ENCODE measurements around the gene SUGCT.

The SUGCT gene

DNA sequence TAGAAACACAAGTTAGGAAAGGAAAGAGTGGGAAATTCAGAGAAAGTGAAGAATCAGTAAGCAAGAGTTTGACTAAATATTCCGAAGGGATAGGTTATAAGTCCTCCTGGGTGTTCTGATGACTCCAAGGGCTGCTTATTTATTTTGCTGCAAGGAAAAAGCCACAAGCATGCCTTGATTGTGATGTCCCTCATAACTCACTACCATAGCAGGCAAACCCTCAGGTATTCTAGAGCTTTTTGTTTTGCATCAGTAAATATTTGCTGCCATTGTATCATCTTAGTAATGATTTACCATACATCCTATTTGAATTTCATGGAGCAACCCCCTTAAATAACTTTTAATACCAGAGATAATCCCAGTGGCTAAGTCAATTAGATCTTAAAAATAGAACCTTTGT is 688.1 kb downstream of the SUGCT start:
- Mint-ChIP-seq H3K36me3 (ENCODE audit: low read depth) (no peaks in the 10 kb centered on the region), H3K9me3 (no peaks in the 10 kb centered on the region), H3K4me3 (no peak overlapping the region), H3K27me3 (ENCODE audit: low read depth) (no peaks in the 10 kb centered on the region), H3K4me1 (ENCODE audit: low read depth) (no peaks in the 10 kb centered on the region), H3K27ac (no peak overlapping the region)
- DNase-seq (ENCODE audit: low spot score), result no peak

GRCh38 chr7:40824461-40824860 is 689.7 kb downstream of the SUGCT start:
- DNase-seq (ENCODE audit: low spot score), result no peak
- Mint-ChIP-seq H3K36me3 (ENCODE audit: low read depth) (no peaks in the 10 kb centered on the region), H3K27me3 (ENCODE audit: low read depth) (no peaks in the 10 kb centered on the region), H3K4me3 (no peak overlapping the region), H3K27ac (no peak overlapping the region), H3K4me1 (ENCODE audit: low read depth) (no peaks in the 10 kb centered on the region), H3K9me3 (no peaks in the 10 kb centered on the region)

DNA sequence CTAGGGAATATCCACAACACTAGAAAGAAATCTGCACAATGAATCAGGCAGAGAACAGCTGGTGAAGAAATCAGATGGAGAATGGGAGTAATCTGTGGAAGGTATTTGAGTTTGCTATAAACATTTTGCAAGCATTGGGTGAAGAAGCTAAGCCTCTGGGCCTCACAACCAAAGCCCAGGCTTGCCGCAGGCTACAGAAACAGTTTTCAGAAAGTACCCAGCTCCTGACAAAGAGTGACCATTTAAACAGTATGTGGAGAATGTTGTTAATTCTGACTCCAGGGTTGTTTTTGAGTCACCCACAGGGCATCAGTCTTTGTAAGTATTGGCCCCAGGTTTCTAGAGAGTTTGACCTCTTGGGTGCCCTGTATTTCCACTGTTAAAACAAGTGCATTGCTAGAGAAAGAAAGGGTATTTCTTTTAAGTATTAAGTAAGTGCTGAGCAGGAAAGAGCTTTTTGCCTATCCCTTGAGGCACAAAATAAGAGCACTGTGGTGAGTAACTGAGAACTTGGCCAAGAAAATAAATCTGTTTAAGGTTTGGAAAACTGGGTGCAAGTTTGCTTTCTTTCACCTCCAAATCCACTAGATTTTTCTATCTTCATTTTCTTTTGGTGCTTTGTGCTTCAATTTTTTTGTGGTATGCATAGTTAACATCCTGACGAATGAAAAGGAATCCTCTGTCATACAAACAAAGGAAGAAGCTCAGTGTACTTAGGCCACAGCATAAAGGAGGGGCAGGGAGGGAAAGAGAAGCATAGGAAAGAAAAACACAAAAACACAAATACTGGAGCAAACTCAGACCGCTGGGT is 691.8 kb downstream of the SUGCT start:
- H3K4me1 Mint-ChIP-seq (ENCODE audit: low read depth), result no peaks in the 10 kb centered on the region
- no peaks in the 10 kb centered on the region for H3K9me3 Mint-ChIP-seq
- DNase-seq (ENCODE audit: low spot score), result no peak
- H3K4me3 Mint-ChIP-seq, result no peak overlapping the region
- H3K36me3 Mint-ChIP-seq (ENCODE audit: low read depth), result no peaks in the 10 kb centered on the region
- no peak overlapping the region for H3K27ac Mint-ChIP-seq
- no peaks in the 10 kb centered on the region for H3K27me3 Mint-ChIP-seq (ENCODE audit: low read depth)

DNA sequence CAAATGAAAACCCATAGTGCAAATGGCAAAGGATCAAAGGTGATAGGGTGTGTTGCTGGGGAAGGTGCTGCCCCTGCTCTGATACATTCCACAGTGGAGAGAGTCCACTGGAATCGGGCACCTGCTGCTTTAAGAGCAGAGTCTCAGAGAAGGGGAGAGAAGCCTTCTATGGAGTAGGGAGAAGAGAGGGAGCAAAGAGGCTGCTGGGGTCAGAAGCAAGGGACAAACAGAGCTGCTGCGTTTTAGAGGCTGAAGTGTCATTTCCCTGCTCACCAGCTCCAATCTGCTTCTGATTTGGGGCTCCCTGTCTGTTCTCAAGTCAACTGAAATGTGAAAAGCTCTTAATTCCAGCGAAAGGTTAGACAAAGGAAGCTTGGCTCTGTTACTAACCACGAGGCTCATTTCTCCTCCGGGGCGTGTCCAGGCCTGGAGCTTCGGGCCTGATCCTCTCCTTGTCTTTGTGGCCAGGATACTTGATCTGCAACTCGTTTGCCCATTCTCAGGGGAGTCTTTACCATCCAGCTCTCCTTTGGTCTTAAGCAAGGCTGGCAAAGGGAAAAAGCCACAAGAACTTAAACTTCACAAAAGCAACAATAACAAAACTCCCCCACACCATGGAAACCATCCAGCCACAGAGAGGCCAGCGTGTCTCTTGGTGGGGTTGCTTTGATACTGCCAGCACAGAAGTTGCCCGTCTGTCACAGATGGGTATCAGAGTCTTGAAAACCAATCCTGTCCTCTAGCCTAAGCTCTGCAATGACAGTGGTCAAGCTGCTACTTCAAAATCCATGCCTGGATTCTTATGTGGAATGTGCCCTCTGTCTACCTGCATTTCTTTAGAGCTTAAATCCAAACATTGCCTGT is 692.6 kb downstream of the SUGCT start:
- Mint-ChIP-seq H3K4me3 (no peak overlapping the region), H3K36me3 (ENCODE audit: low read depth) (no peaks in the 10 kb centered on the region), H3K4me1 (ENCODE audit: low read depth) (no peaks in the 10 kb centered on the region), H3K9me3 (no peaks in the 10 kb centered on the region), H3K27ac (no peak overlapping the region), H3K27me3 (ENCODE audit: low read depth) (no peaks in the 10 kb centered on the region)
- no peak for DNase-seq (ENCODE audit: low spot score)

GRCh38 chr7:40828686-40829600 is 694.1 kb downstream of the SUGCT start:
- no peaks in the 10 kb centered on the region for H3K36me3 Mint-ChIP-seq (ENCODE audit: low read depth)
- H3K27me3 Mint-ChIP-seq (ENCODE audit: low read depth), result no peaks in the 10 kb centered on the region
- DNase-seq (ENCODE audit: low spot score), result no peak
- no peak overlapping the region for H3K4me3 Mint-ChIP-seq
- no peak overlapping the region for H3K27ac Mint-ChIP-seq
- no peaks in the 10 kb centered on the region for H3K9me3 Mint-ChIP-seq
- no peaks in the 10 kb centered on the region for H3K4me1 Mint-ChIP-seq (ENCODE audit: low read depth)

- H3K4me3 Mint-ChIP-seq, result no peak overlapping the region
- H3K27me3 Mint-ChIP-seq (ENCODE audit: low read depth), result no peaks in the 10 kb centered on the region
- H3K36me3 Mint-ChIP-seq (ENCODE audit: low read depth), result no peaks in the 10 kb centered on the region
- no peak for DNase-seq (ENCODE audit: low spot score)
- no peaks in the 10 kb centered on the region for H3K9me3 Mint-ChIP-seq
- H3K4me1 Mint-ChIP-seq (ENCODE audit: low read depth), result no peaks in the 10 kb centered on the region
- no peak overlapping the region for H3K27ac Mint-ChIP-seq
Measured at GRCh38 chr7:40833191-40833887, 698.5 kb downstream of the SUGCT start.

GRCh38 chr7:40833888-40834234 is 699.1 kb downstream of the SUGCT start:
- H3K9me3 Mint-ChIP-seq, result no peaks in the 10 kb centered on the region
- H3K4me3 Mint-ChIP-seq, result no peak overlapping the region
- H3K36me3 Mint-ChIP-seq (ENCODE audit: low read depth), result no peaks in the 10 kb centered on the region
- no peaks in the 10 kb centered on the region for H3K4me1 Mint-ChIP-seq (ENCODE audit: low read depth)
- DNase-seq (ENCODE audit: low spot score), result no peak
- no peak overlapping the region for H3K27ac Mint-ChIP-seq
- no peaks in the 10 kb centered on the region for H3K27me3 Mint-ChIP-seq (ENCODE audit: low read depth)

DNA sequence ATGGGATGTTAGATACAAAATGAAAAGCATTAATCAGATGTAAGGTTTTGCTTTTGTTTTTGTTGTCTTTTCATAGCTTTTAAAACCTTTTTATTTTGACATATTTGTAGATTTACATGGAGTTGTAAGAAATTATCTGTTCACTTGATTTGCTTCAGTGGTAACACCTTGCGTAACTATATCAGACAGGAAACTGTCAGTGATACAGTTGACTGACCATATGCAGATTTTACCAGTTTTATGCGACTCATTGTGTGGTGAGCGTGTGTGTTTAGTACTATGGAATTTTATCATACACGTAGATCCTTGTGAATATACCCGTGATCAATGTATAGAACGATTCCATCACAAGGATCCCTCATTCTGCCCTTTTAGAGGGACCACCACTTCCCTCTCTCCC is 701.4 kb downstream of the SUGCT start:
- Mint-ChIP-seq H3K36me3 (ENCODE audit: low read depth) (no peaks in the 10 kb centered on the region), H3K4me1 (ENCODE audit: low read depth) (no peaks in the 10 kb centered on the region), H3K27me3 (ENCODE audit: low read depth) (no peaks in the 10 kb centered on the region), H3K27ac (no peak overlapping the region), H3K9me3 (peaks cover 6% of the 10 kb centered on the region), H3K4me3 (no peak overlapping the region)
- no peak for DNase-seq (ENCODE audit: low spot score)

GRCh38 chr7:40839881-40840280 is 705.1 kb downstream of the SUGCT start:
- no peaks in the 10 kb centered on the region for H3K4me1 Mint-ChIP-seq (ENCODE audit: low read depth)
- no peak overlapping the region for H3K27ac Mint-ChIP-seq
- peaks cover 6% of the 10 kb centered on the region for H3K9me3 Mint-ChIP-seq
- no peak overlapping the region for H3K4me3 Mint-ChIP-seq
- DNase-seq (ENCODE audit: low spot score), result no peak
- H3K36me3 Mint-ChIP-seq (ENCODE audit: low read depth), result no peaks in the 10 kb centered on the region
- H3K27me3 Mint-ChIP-seq (ENCODE audit: low read depth), result no peaks in the 10 kb centered on the region

DNA sequence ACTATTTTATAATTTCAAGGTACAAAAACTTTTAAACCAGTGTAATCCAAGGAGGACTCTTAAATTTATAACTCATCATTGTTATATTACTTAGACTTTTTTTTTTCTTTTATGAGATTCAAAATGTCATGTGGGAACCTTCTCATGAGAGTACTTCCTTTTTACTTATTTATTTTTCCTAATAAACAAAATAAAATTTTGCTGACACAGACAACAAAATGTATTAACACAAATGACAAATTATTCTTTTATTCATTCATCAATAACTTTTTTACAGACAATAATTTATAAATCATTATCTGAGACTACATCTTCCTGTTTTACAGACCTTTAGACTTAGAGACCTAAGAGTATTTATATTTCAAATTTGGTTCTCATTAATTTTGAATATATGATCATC is 706.2 kb downstream of the SUGCT start:
- Mint-ChIP-seq H3K4me1 (ENCODE audit: low read depth) (no peaks in the 10 kb centered on the region), H3K36me3 (ENCODE audit: low read depth) (no peaks in the 10 kb centered on the region), H3K27me3 (ENCODE audit: low read depth) (no peaks in the 10 kb centered on the region), H3K27ac (no peak overlapping the region), H3K9me3 (peaks cover 8% of the 10 kb centered on the region), H3K4me3 (no peak overlapping the region)
- DNase-seq (ENCODE audit: low spot score), result no peak

DNA sequence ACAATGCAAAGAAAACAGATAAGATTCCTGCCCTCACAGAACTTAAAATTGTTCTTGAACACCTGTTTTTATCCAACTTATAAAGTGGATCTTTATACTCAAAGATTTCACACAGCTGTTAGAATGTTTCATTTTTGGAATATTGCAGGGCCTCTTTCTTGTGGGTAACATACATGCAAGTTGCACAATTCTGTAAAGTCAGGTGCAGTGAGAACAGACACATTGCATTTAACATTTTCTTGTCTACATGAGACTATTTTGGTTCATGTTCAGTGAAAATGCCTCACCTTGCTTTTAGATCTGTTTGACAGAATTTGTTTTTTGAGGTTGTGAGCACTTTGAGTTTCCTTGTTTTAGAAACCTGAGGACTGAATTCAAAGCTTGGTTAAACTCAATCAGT is 707.8 kb downstream of the SUGCT start:
- H3K27ac Mint-ChIP-seq, result no peak overlapping the region
- H3K4me3 Mint-ChIP-seq, result no peak overlapping the region
- no peaks in the 10 kb centered on the region for H3K4me1 Mint-ChIP-seq (ENCODE audit: low read depth)
- H3K36me3 Mint-ChIP-seq (ENCODE audit: low read depth), result no peaks in the 10 kb centered on the region
- DNase-seq (ENCODE audit: low spot score), result no peak
- peaks cover 11% of the 10 kb centered on the region for H3K9me3 Mint-ChIP-seq
- H3K27me3 Mint-ChIP-seq (ENCODE audit: low read depth), result no peaks in the 10 kb centered on the region

- DNase-seq (ENCODE audit: low spot score), result no peak
- H3K27ac Mint-ChIP-seq, result no peak overlapping the region
- H3K9me3 Mint-ChIP-seq, result peaks cover 11% of the 10 kb centered on the region
- H3K36me3 Mint-ChIP-seq (ENCODE audit: low read depth), result no peaks in the 10 kb centered on the region
- H3K4me3 Mint-ChIP-seq, result no peak overlapping the region
- H3K27me3 Mint-ChIP-seq (ENCODE audit: low read depth), result no peaks in the 10 kb centered on the region
- H3K4me1 Mint-ChIP-seq (ENCODE audit: low read depth), result no peaks in the 10 kb centered on the region
Measured at GRCh38 chr7:40843338-40843985, 708.7 kb downstream of the SUGCT start.

DNA sequence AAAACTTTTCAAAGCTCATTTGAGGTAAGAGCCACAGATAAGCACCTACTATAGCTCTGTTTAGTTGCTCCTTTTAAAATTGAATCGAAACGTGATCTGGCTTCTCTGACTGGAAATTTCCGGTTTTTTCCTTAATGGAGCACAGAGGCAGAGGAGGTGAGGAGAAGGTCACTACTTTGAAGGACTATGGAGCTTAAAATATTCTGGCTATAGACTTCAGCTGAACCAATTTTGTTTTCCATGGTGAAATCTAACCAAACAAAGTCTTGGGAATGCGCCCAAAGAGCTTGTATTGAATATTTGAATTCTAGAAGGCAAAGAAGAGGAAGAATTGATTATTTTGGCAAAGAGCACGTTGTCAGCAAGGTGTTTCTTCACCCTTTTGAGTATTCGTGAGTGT is 711.1 kb downstream of the SUGCT start:
- H3K27me3 Mint-ChIP-seq (ENCODE audit: low read depth), result no peaks in the 10 kb centered on the region
- no peak overlapping the region for H3K27ac Mint-ChIP-seq
- no peaks in the 10 kb centered on the region for H3K4me1 Mint-ChIP-seq (ENCODE audit: low read depth)
- H3K4me3 Mint-ChIP-seq, result no peak overlapping the region
- H3K36me3 Mint-ChIP-seq (ENCODE audit: low read depth), result no peaks in the 10 kb centered on the region
- peaks cover 5% of the 10 kb centered on the region for H3K9me3 Mint-ChIP-seq
- DNase-seq (ENCODE audit: low spot score), result no peak

Measured in T-helper 2 cell treated with Interferon-gamma antibody and Interleukin-4, amounts not matched to agents 5 μg/mL and 100 μg/mL, for 36 hours (primary cell).